Islet of Langerhans (tissue), 1 donor: ENCODE measurements around the gene ANKRD6.

ENCODE experiments used
- FAIRE-seq: peaks from one replicate; lab custom pipeline; 2011; peaks lifted over from hg19 to GRCh38; lab: Jason Lieb, UNC

ANKRD6 gene

DNA sequence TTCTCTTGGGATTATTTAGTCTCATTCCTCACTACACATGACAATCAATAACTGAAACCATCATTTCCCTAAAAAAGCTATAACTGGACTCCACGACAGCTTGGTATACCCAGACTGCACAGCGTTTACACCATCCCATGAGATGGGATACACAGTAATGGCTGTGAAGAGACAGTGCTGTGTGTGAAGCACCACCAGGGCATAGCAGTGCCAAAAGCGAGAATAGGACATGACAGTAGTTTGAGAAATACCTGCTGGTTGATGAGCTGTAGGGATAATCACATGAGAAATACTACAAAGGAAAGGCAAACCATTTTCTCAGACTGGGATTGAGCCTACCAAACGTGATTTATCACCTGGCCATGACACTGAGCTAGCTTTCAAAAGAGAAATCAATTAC lies 228.0 kb downstream of the ANKRD6 start:
- FAIRE-seq = no peak

DNA sequence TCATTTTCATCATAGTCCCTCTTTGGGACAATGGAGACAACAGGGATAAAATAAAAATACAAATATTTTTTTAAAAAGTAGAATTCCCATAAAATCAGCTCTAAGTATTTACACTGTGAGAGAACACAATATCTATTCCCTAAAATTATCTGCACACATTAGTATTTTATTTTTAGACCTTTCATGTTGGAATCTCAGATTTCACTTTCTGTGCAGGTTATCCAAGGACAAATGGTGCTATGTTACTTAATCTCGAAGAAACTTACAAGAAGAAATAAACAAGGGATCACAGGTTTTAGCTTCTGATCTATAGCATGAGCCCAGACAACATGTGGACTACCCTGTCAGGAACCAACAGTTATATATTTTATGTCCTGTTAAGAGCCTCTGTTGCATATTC lies 228.6 kb downstream of the ANKRD6 start:
- no peak for FAIRE-seq

DNA sequence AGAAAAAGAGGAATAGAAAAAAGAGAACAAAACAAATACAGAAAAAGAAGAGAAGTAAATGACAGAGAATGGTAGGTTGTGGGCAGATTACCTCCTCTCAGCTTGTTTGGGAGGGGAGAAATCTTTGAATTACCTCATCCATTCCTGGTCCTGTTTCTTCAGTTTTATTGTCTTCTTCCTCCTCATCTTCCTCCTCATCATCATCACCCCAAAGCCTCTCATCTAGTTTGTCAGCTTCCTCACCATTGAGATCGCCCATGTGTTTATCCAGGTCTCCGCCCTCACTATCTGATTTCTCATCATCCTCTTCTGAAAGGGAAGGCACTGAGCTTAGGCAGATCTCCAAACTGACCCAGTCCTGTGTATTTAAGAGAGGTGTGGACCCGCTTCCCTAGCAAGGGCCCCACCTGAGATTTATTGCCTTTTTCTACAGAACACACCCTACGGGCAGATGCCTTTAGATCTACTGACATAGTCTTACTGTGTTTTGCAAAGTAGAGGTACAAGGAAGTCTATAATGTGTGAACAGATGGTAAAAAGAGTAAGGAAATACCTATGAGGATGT lies 229.8 kb downstream of the ANKRD6 start:
- no peak for FAIRE-seq

DNA sequence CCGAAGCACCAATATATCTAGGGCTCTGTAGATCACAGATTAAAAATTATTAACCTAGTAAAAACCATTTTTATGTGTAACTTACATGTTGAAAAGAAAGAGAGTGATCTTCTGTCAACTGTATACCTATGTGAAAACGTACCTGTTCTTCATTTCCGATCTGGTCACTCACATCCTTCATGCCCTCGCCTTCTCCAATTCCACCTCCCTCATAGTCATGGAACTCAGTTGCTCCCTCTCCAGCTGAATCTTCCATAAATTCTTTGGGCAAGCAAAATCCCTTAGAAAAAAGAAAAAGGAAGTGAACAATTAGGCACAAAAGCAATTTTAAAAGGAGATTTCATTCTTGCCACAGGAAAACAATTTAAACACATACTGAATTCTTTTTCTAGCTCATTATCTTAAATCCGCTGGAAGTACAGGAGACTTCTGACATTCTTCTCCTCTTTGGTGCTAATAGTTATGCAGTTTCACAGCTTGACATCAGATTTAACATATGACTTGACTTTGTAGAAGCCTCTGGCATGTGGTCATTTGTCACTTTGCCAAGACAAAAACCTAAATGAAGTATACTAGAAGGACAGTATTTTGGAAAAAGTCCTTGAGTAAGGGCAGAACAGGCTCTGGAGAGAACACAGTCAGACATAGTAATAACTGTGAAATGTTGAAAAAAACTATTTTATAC lies 235.1 kb downstream of the ANKRD6 start:
- no peak for FAIRE-seq

DNA sequence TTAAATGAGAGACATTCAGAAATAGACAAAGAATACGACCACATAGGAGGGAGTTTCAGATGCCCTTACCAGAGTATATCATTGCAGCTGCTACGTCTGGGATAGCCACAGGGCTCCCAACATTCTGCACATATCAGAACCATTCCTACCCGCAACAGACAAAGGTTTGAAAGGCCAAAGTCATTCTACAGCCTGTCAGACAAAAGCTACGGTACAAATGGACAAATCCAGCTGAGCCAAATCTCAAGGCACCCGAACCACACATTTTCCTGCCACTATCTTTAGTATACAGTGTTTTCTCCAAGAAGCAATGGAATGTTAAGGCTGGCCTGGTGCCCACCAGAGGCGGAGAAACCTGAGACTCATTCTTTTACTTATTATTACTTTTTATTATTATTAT lies 236.1 kb downstream of the ANKRD6 start:
- FAIRE-seq = no peak

DNA sequence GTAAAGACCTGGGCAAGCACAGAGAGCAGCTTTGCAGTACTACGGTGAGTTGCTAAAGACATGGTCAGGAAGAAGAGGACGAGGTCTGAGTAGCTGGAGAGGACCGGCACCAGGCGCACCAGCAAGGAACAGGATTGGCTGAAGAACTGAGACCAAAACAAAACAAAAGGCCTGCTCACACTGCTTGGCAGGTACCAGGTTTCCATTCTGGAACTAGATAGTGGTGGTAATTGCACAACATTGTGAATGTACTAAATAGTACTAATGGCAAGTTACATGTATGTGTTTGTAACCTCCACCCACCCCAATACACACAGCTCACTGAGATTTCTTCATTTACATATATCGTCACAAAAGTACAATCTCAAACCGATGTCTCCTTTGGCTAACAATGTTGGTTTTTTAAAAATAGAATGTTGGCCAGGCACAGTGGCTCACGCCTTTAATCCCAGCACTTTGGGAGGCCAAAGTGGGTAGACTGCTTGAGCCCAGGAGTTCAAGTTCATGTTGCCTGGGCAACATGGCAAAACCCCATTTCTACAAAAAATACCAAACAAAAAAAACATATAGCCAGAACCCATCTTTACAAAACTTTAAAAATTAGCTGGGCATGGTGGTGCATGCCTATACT lies 238.1 kb downstream of the ANKRD6 start:
- FAIRE-seq = no peak

DNA sequence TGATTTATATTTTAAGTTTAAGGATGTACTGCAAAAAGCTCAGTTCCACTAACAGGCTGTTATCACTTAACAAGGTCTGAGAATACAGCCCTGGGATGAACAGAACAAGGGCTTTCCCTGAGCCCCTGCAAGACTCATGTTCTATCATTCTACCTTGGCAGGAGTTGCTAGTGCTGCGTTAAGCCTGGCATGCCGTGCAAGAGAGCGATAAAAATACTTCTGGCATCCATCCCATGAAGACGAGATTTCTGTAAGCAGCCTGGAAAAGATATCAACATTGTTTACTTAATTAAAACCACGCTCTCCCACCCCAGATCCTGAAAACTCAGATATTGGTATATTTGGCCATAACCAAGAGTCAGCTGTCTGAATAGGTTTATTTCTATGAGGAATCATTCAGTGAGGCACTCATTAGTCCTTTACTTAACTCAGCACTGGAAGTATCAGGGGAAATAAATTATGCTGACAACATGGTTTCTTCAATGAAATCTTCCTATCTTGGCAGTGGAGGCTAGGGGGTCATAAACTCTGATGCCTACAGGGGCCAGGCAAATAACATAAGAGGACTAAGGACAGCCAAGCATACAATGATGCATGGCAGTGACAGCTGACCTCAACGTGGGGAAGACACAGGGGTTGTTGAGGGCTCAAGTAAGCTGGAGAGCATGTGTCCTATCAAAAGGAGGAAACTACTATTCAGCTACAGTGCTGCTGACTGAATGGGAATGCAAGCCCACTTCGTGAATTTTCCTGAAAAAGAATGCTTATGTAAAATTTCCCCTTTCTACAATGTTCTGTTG lies 243.2 kb downstream of the ANKRD6 start:
- FAIRE-seq = no peak

DNA sequence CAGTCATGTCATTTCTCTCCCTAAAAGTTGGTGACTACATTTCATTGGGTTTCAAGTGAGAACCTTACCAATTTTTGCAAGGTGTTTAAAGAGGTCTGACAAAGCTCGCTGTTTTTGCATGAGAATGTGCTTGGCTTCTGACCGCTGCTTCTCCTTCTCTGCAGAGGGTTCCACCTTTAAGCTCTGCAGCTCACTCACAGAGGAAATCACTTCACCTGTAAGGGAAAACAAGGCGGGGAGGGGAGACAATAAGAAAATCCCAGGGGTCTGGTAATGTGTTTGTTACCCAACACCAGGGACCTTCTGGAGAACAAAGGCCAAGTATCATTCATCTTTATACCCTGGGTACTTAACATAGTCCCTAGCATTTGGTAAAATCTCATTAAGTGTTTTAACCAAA lies 245.6 kb downstream of the ANKRD6 start:
- no peak for FAIRE-seq

DNA sequence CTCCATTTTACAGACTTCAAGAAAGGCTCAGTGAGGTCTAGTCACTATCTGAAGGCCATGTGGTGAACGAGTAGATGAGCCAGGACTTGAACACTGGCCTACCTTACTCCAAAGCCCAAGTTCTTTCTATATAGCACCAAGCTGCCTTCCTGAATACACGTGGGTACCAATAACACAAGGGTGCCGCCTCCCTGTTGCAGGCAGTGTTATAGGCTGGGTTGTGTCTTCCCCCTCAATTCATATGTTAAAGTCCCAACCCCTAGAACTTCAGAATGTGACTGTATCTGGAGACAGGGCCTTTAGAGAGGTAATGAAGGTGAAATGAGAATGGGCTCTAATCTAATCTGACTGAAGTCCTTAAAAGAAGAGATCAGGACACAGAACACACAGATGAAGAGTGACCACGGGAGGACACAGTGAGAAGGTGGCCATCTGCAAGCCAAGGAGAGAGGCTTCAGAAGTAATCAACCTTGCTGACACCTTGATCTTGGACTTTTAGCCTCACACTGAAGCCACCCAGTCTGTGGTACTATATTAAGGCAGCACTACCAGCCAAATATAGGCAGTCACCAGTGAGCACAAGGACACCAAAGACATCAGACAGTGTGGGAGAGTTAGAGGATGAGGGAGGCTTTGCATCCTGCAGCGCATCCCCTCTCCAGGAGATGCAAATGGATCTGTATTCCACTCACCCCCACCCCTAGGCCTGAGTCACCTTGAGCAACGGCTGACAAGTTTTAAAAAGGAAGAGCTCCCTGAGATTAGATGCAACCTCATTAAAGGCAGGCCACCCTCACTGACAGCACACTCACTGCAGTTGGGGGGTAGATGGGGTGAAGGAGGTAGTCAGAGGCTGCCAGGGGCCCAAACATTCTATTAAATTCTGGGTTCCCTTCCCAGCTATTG lies 246.5 kb downstream of the ANKRD6 start:
- no peak for FAIRE-seq

DNA sequence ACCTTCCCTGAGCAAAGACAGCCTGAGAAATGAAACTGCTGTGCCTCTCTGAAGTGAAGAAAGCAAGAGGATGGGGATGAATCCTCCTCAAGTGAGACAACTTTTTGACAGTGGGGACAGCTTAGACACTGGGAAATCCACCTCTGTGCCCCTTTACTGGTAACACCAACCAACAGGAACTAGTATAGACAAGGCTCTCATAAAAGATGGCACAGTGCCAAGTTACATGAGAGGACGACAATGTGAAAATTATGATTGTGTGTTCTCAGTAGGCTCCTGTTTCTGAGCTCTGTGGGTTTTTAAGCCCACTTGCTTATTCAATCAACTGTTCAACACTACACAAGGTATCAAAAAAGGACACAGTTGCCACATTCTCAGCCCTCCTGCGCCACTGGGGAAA lies 247.2 kb downstream of the ANKRD6 start:
- no peak for FAIRE-seq

DNA sequence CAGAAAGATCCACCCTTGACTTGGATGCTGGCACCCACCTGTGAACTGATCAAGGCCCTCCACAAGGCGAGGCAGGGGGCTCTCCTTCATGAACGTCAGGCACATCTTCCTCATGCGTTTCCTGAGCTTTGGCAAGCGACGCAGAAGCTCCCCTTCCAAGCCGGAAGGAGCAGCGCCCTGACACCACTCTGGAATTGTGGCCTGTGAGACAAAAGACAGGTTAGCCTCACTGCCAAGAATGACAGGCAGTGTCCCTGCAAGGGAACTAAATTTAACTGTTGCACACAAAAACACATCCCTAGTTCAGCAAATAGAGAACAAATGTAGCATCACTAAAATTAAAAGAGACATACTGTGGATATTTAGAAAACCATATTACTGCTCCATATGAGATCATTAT lies 247.6 kb downstream of the ANKRD6 start:
- no peak for FAIRE-seq

DNA sequence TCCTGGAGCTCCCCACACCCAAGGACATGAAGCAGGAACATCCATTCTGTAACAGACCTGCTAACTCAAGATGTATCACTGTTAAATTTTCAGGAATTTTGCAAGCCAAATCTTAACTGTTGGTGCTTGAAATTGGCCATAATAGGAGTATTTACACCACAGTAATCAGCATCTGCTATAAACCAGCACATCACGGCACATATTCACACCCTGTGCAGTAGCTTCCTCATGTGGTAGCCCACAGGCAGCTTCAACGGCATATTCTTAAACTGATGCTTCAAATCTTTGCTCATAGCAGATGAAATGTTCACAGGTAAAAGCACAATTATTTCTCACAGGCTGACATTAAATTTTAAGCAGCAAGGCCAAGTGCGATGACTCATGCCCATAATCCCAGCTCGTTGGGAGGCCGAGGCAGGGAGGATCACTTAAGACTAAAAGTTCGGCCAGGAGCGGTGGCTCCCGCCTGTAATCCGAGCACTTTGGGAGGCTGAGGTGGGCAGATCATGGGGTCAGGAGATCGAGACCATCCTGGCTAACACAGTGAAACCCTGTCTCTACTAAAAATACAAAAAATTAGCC lies 249.1 kb downstream of the ANKRD6 start:
- FAIRE-seq = no peak

DNA sequence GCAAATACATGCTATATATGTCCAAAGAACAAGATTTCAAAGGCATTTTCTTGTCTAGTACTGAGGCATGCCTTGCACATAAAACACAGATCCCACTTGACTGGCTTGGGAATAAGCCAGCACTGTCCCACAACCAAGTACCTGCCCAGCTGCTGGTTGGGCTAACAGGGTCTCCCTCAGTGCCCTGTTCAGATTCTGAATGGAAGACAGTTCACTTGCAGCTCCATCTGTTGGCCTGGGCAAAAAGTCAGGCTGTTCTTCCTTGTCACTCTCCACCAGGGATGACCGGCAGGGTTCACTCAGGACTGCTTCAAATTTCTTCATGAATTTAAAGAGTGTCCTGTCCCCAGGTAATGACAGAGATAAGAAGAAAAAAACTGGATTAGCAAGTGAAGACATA lies 250.0 kb downstream of the ANKRD6 start:
- FAIRE-seq = no peak
